Tibial nerve (tissue), 4 donors: ENCODE data around the gene H6PD.

Experiments used
- CTCF ChIP-seq, 5 experiments: fragments of 200-600 bp in 3 of 5; fragments of 450-650 bp in 2 of 5; sonication (generic) in 3 of 5; IDR thresholded peaks; one replicate each; pipeline ENCODE4 v1.5.1; 2016 to 2019; ENCODE audit warnings: antibody characterized with exemption in 5 of 5, mild to moderate bottlenecking in 3 of 5, moderate library complexity in 2 of 5
- EP300 ChIP-seq, 2 donors: sonication (generic); formaldehyde crosslinking; IDR thresholded peaks; one replicate each; pipeline ENCODE4 v1.6.1; 2017; ENCODE audit warnings: antibody characterized with exemption in 2 of 2, mild to moderate bottlenecking in 1 of 2
- POLR2A ChIP-seq, 2 donors: fragments of 450-650 bp; IDR thresholded peaks; one replicate each; pipeline ENCODE4 v1.6.1; 2017; ENCODE audit warnings: antibody characterized with exemption in 2 of 2, mild to moderate bottlenecking in 2 of 2, moderate library complexity in 2 of 2

- TF ChIP-seq POLR2A (IDR thresholded peaks at IDR 0.05) (no peak), CTCF (IDR thresholded peaks at IDR 0.05) (no peak), EP300 (IDR thresholded peaks at IDR 0.05) (no peak)
Measured at GRCh38 chr1:9248341-9249262, 14.0 kb downstream of the H6PD start.
